ENCODE measurements around the gene AUTS2.

AUTS2 gene

DNA sequence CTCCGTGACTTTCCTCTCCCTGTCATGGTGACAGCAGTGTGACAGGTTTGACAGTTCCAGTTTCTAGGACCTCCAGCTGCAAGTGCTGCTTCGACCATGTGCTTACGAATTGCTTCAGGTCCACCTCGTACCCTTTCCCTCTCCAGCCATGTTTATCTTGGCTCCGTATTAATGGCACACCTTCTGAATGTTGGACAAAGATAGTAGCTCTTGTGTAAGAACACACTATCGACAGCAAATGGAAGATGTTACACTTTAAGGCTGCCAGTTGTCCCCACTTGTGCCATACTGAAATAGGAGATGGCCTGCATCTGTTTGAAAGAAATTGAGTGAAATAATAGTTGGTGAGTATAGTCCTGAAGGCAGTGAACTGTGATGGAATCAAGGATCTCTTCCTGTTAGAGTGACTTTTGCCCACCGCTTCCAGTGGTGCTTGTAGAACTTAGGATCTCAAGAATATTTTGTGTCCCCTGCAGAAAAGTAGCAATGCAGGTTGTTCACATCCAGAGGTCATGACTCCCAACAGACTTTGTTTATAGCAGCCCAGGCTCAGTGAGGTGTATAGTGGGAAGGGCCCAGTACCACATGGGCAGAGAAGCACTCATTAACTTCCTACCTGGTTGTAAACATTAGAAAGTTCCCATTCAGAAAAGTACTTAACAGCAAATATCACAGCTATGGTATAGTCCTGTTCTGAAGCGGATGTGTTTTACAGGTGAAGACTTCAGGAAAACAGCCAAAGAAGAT is 904.0 kb downstream of the AUTS2 start:
- TF ChIP-seq, protein P1, sequence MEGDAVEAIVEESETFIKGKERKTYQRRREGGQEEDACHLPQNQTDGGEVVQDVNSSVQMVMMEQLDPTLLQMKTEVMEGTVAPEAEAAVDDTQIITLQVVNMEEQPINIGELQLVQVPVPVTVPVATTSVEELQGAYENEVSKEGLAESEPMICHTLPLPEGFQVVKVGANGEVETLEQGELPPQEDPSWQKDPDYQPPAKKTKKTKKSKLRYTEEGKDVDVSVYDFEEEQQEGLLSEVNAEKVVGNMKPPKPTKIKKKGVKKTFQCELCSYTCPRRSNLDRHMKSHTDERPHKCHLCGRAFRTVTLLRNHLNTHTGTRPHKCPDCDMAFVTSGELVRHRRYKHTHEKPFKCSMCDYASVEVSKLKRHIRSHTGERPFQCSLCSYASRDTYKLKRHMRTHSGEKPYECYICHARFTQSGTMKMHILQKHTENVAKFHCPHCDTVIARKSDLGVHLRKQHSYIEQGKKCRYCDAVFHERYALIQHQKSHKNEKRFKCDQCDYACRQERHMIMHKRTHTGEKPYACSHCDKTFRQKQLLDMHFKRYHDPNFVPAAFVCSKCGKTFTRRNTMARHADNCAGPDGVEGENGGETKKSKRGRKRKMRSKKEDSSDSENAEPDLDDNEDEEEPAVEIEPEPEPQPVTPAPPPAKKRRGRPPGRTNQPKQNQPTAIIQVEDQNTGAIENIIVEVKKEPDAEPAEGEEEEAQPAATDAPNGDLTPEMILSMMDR (IDR thresholded peaks at IDR 0.05; ENCODE audit: low read depth, low read length, missing control alignments): no peak
- H3K4me3 ChIP-seq (ENCODE audit: low read depth, low read length): no peak overlapping the region
- in situ Hi-C loops (cut with HindIII; ENCODE audit: low sequenced_read_pairs): no loop called here
- no peak for DNase-seq (ENCODE audit: low read depth)

DNA sequence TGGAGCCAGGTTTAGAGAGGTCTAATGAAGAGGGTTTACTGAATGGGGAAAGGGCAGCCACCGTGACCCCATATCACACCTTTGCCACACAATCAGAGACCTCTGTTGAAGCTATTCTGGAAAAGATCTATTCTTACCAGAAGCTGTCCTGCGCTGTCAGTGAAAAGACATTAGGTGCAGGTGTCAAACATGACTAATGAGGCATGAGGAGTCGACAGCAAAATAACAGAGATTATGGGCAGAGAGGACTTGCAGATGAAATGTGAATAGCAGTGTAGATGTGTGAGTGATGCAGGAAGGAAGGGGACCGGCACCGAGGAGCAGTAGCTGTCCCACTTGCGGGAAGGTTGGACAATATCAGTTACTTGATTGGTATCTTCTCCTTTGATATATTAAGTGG is 906.0 kb downstream of the AUTS2 start:
- TF ChIP-seq, protein P1 (IDR thresholded peaks at IDR 0.05; ENCODE audit: low read depth, low read length, missing control alignments): no peak
- in situ Hi-C loops (cut with HindIII; ENCODE audit: low sequenced_read_pairs): no loop called here
- no peak overlapping the region for H3K4me3 ChIP-seq (ENCODE audit: low read depth, low read length)
- no peak for DNase-seq (ENCODE audit: low read depth)

DNA sequence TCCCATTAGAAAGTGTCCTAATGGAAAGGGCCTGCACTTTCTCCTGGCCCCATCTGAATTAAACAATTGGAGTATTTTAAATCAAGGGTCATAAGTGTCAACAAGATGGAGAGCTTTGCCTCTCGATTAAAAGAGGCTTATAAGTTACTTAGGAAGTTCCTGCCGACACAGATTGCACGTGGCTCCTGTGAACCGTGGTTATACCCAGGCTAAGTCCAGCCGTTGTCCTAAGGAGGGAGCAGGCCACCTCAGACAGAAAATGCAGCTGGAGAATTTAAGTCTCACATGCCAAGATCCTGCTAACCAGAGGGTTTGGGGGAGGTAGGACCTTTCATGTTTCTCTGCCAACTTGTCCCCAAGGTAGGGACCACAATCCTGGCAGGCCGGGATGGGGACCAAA is 907.2 kb downstream of the AUTS2 start:
- DNase-seq (ENCODE audit: low read depth): no peak
- in situ Hi-C loops (cut with HindIII; ENCODE audit: low sequenced_read_pairs): no loop called here
- TF ChIP-seq, protein P1 (IDR thresholded peaks at IDR 0.05; ENCODE audit: low read depth, low read length, missing control alignments): no peak
- H3K4me3 ChIP-seq (ENCODE audit: low read depth, low read length): no peak overlapping the region

DNA sequence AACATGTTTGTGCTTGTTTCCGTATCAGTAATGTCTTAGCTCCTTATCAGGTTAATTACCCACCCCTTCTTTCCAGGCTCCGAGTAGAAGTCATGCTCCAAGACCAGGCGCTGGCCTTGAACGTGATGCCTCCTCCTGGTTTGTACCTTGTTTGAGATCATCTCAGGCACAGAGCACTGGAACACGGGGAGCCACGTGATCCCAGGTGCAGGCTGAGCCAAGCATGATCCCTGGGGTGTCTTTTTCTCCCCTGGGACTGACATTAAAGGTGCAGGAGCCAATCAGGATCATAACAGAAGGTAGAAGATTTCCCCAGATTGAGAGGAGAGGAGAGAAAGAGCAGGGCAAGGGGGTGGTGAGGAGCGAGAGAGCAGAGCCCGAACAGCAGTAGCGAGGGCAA is 907.6 kb downstream of the AUTS2 start:
- TF ChIP-seq, protein P1 (IDR thresholded peaks at IDR 0.05; ENCODE audit: low read depth, low read length, missing control alignments): no peak
- DNase-seq (ENCODE audit: low read depth): no peak
- in situ Hi-C loops (cut with HindIII; ENCODE audit: low sequenced_read_pairs): no loop called here
- no peak overlapping the region for H3K4me3 ChIP-seq (ENCODE audit: low read depth, low read length)

DNA sequence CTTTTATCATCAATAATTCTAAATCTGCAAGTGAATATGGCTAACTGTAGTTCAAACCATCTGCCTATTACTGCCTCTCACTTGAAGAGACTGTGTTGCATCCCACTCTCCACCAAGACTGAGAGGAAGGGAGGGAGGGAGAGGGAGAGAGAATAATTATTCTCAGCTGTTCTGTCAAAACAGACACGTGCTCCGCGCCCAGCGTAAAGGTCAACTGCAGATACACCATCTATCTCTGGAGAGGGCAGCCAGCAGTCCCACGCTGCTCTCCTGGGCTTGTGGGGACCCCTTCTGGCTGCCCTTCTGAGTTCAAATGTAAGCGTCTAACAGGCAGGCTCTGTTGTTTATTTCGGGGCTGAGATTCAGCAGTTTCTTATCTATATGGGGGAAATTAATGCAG is 908.2 kb downstream of the AUTS2 start:
- DNase-seq (ENCODE audit: low read depth): no peak
- in situ Hi-C loops (cut with HindIII; ENCODE audit: low sequenced_read_pairs): no loop called here
- no peak overlapping the region for H3K4me3 ChIP-seq (ENCODE audit: low read depth, low read length)
- TF ChIP-seq, protein P1 (IDR thresholded peaks at IDR 0.05; ENCODE audit: low read depth, low read length, missing control alignments): no peak

DNA sequence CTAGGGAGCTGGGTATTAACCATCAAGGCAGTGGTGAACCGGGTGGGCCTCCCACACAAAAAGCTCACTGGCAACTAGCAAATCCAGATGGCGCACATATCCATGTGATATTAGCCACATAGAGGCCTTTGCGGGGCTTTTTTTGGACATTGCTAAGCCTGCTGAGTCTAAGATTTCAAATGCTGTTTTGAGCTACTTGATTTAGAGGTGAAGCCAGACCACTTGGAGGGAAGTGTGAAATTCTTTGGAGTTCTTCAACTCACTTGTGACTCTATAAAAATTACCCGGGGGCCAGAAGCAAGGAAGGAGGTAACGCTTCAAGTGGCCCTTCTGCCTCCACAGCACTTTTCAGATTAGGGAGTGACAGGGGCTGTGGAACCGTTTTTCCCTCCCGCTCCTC is 913.9 kb downstream of the AUTS2 start:
- H3K4me3 ChIP-seq (ENCODE audit: low read depth, low read length): no peak overlapping the region
- TF ChIP-seq, protein P1 (IDR thresholded peaks at IDR 0.05; ENCODE audit: low read depth, low read length, missing control alignments): no peak
- DNase-seq (ENCODE audit: low read depth): no peak
- in situ Hi-C loops (cut with HindIII; ENCODE audit: low sequenced_read_pairs): no loop called here
